ENCODE results near the gene APBB2. TPM values are rescaled to one million over a fixed set of nuclear protein-coding genes. Genes with fewer than 3 reads are reported as not detected.

Gene APBB2
- total and polyA plus RNA-seq, 2 of the 8 experiments (the other 6 are each of a cell fraction or from before 2014, with no cell fraction given), result 58.7 to 59.4 TPM

GRCh38 chr4:40888933-40889332 is 325.4 kb downstream of the APBB2 start (continued):
- TF ChIP-seq CHD7 (IDR thresholded peaks at IDR 0.05; ENCODE audit: insufficient replicate concordance, low read length) (no peak), NANOG (IDR thresholded peaks at IDR 0.05; ENCODE audit: insufficient read depth, low read depth, low read length, poor library complexity, severe bottlenecking) (no peak), TBP (IDR thresholded peaks at IDR 0.05; ENCODE audit: low read depth, low read length) (no peak), CEBPB (IDR thresholded peaks at IDR 0.05; ENCODE audit: low read depth, low read length) (no peak), ZNF274 (IDR thresholded peaks at IDR 0.05; ENCODE audit: borderline replicate concordance, extremely low read depth, low read length) (no peak), HDAC2 (IDR thresholded peaks at IDR 0.05; ENCODE audit: borderline replicate concordance in 1 of 2, low read depth in 2 of 2, low read length in 2 of 2) (no peak), CTBP2 (IDR thresholded peaks at IDR 0.05; ENCODE audit: borderline replicate concordance, insufficient read depth, insufficient read length, low read length) (no peak), CHD2 (IDR thresholded peaks at IDR 0.05; ENCODE audit: low read length) (no peak), POLR2AphosphoS5 (IDR thresholded peaks at IDR 0.05; ENCODE audit: low read depth, low read length) (no peak), E2F6 (IDR thresholded peaks at IDR 0.05) (no peak), SP1 (IDR thresholded peaks at IDR 0.05; ENCODE audit: low read depth, low read length) (no peak), SP2 (IDR thresholded peaks at IDR 0.05; ENCODE audit: low read length) (no peak)

Measured in H1 (cell line).